H1 (cell line): ENCODE measurements around the gene EXTL1. TPM values are rescaled to one million over a fixed set of nuclear protein-coding genes. Genes with fewer than 3 reads are reported as not detected.

Source experiments
- CTCF ChIA-PET: fragments of 300-600 bp; sonication (Branson Sonifier 250); formaldehyde crosslinking; loops from one replicate; lab custom pipeline; 2021; ENCODE audit not compliant: partially characterized antibody; lab: Charles Lee
- POLR2A ChIA-PET: fragments of 300-600 bp; sonication (Branson Sonifier 250); formaldehyde crosslinking; loops from one replicate; lab custom pipeline; 2021; ENCODE audit warnings: inconsistent platforms; ENCODE audit not compliant: partially characterized antibody; lab: Charles Lee
- DNase-seq, 2 experiments: peaks; one replicate each; pipeline versions ENCODE4 v3.0.0 to v3.0.0-alpha.2; 2010 to 2022; ENCODE audit warnings: low spot score in 2 of 2, low read depth in 1 of 2, mixed read lengths in 1 of 2
- FAIRE-seq: peaks from 2 replicates; lab custom pipeline; 2011; peaks lifted over from hg19 to GRCh38; lab: Jason Lieb, UNC
- H2AFZ ChIP-seq: 2 replicates; pipeline ENCODE4 v1.8.1; 2012; ENCODE audit warnings: low read length, inconsistent platforms
- H2AK5ac ChIP-seq: 2 replicates; pipeline ENCODE4 v1.6.1; 2013; ENCODE audit warnings: low read depth, low read length
- H2BK120ac ChIP-seq: replicated peaks from 2 replicates; pipeline ENCODE3; 2013; ENCODE audit warnings: low read depth, low read length, inconsistent platforms
- H2BK12ac ChIP-seq: 2 replicates; pipeline ENCODE4 v1.6.1; 2013; ENCODE audit warnings: low read depth, low read length
- H2BK15ac ChIP-seq: 2 replicates; pipeline ENCODE4 v1.6.1; 2013; ENCODE audit warnings: low read length
- H2BK20ac ChIP-seq: 2 replicates; pipeline ENCODE4 v1.6.1; 2013; ENCODE audit warnings: low read length
- H2BK5ac ChIP-seq: 2 replicates; pipeline ENCODE4 v1.6.1; 2013; ENCODE audit warnings: low read depth, low read length
- H3K14ac ChIP-seq: 2 replicates; pipeline ENCODE4 v1.6.1; 2013; ENCODE audit warnings: inconsistent platforms; ENCODE audit not compliant: insufficient read length
- H3K18ac ChIP-seq: 2 replicates; pipeline ENCODE4 v1.6.1; 2013; ENCODE audit warnings: low read length; ENCODE audit errors: extremely low read depth
- H3K23ac ChIP-seq: 2 replicates; pipeline ENCODE4 v1.6.1; 2013; ENCODE audit warnings: inconsistent platforms; ENCODE audit not compliant: insufficient read length
- H3K23me2 ChIP-seq: 2 replicates; pipeline ENCODE4 v1.6.1; 2013; ENCODE audit warnings: low read depth, low read length
- H3K27ac ChIP-seq: 2 replicates; pipeline ENCODE4 v1.6.1; 2011; ENCODE audit warnings: low read depth, low read length, inconsistent platforms
- H3K27me3 ChIP-seq, 4 experiments: replicated peaks in 1 of 4; 1 replicate in 1 of 4; 2 replicates in 3 of 4; pipeline versions ENCODE4 v1.6.1 to v1.8.1; 2011 to 2013; ENCODE audit warnings: low read length in 3 of 4, mild to moderate bottlenecking in 3 of 4, inconsistent platforms in 2 of 4, mixed read lengths in 2 of 4, moderate library complexity in 1 of 4; ENCODE audit not compliant: control insufficient read depth in 3 of 4, insufficient read depth in 3 of 4; ENCODE audit errors: extremely low read depth in 1 of 4
- H3K36me3 ChIP-seq, 4 experiments: 2 replicates each; pipeline versions ENCODE4 v1.6.1 to v1.8.1; 2011 to 2013; ENCODE audit warnings: mild to moderate bottlenecking in 4 of 4, low read length in 3 of 4, moderate library complexity in 2 of 4, control low read depth in 1 of 4, inconsistent platforms in 1 of 4; ENCODE audit not compliant: insufficient read depth in 4 of 4, control insufficient read depth in 2 of 4
- H3K4ac ChIP-seq: replicated peaks from 2 replicates; pipeline ENCODE3; 2013; ENCODE audit warnings: low read length, low read depth, mixed read lengths, inconsistent platforms; ENCODE audit not compliant: insufficient read length
- H3K4me1 ChIP-seq, 4 experiments: replicated peaks in 1 of 4; 1 replicate in 1 of 4; 2 replicates in 3 of 4; pipeline versions ENCODE4 v1.6.1 to v1.8.1; 2011 to 2013; ENCODE audit warnings: low read length in 3 of 4, inconsistent platforms in 2 of 4, mixed read lengths in 1 of 4; ENCODE audit not compliant: insufficient read depth in 4 of 4, control insufficient read depth in 3 of 4
- H3K4me2 ChIP-seq, 2 experiments: 2 replicates each; pipeline versions ENCODE4 v1.6.1 to v1.8.1; 2011 to 2013; ENCODE audit warnings: low read depth in 2 of 2, low read length in 2 of 2, control low read depth in 1 of 2, inconsistent platforms in 1 of 2, mild to moderate bottlenecking in 1 of 2; ENCODE audit not compliant: insufficient read depth in 1 of 2
- H3K4me3 ChIP-seq, 4 experiments: fragments of 200-600, 300-600 bp in 1 of 4; sonication (generic), shearing (Covaris generic), sonication (Bioruptor Twin) in 1 of 4; 2 replicates each; pipeline versions ENCODE4 v1.5.1 to v1.8.1; 2011 to 2016; ENCODE audit warnings: low read length in 4 of 4, low read depth in 3 of 4, control low read depth in 2 of 4, inconsistent platforms in 2 of 4, mild to moderate bottlenecking in 2 of 4, mixed read lengths in 1 of 4, moderate library complexity in 1 of 4; ENCODE audit not compliant: insufficient read depth in 2 of 4; ENCODE audit errors: extremely low read depth in 1 of 4
- H3K56ac ChIP-seq: replicated peaks from 2 replicates; pipeline ENCODE3; 2013; ENCODE audit warnings: low read depth, mild to moderate bottlenecking, mixed read lengths, low read length, inconsistent platforms; ENCODE audit not compliant: insufficient read length
- H3K79me1 ChIP-seq: 2 replicates; pipeline ENCODE4 v1.6.1; 2013; ENCODE audit warnings: low read depth, low read length, control low read depth
- H3K79me2 ChIP-seq, 2 experiments: 2 replicates each; pipeline versions ENCODE4 v1.6.1 to v1.8.1; 2012 to 2013; ENCODE audit warnings: low read length in 2 of 2, mild to moderate bottlenecking in 2 of 2, inconsistent platforms in 1 of 2; ENCODE audit not compliant: insufficient read depth in 2 of 2, control insufficient read depth in 1 of 2
- H3K9ac ChIP-seq, 4 experiments: replicated peaks in 1 of 4; 1 replicate in 1 of 4; 2 replicates in 3 of 4; pipeline versions ENCODE4 v1.6.1 to v1.8.1; 2011 to 2013; ENCODE audit warnings: low read depth in 3 of 4, low read length in 3 of 4, control low read depth in 2 of 4, mild to moderate bottlenecking in 2 of 4, moderate library complexity in 2 of 4, inconsistent platforms in 1 of 4; ENCODE audit errors: extremely low read depth in 1 of 4
- H3K9me3 ChIP-seq, 2 experiments: 2 replicates each; pipeline versions ENCODE4 v1.6.1 to v1.8.1; 2012 to 2013; ENCODE audit warnings: mild to moderate bottlenecking in 2 of 2, moderate library complexity in 2 of 2, control low read depth in 1 of 2, inconsistent platforms in 1 of 2, low read depth in 1 of 2, low read length in 1 of 2, mixed read lengths in 1 of 2; ENCODE audit not compliant: insufficient read depth in 2 of 2
- H4K20me1 ChIP-seq, 2 experiments: replicated peaks in 1 of 2; 2 replicates each; pipeline versions ENCODE3 to v1.8.1; 2011 to 2013; ENCODE audit warnings: inconsistent platforms in 2 of 2, low read length in 2 of 2, mild to moderate bottlenecking in 1 of 2; ENCODE audit not compliant: insufficient read depth in 2 of 2, control insufficient read depth in 1 of 2
- H4K5ac ChIP-seq: 2 replicates; pipeline ENCODE4 v1.6.1; 2013; ENCODE audit warnings: low read length, low read depth, mixed read lengths, inconsistent platforms; ENCODE audit not compliant: insufficient read length
- H4K8ac ChIP-seq: 2 replicates; pipeline ENCODE4 v1.8.0; 2013; ENCODE audit warnings: mild to moderate bottlenecking, moderate library complexity, low read length, inconsistent platforms; ENCODE audit not compliant: insufficient read depth; ENCODE audit errors: extremely low read depth
- H4K91ac ChIP-seq: replicated peaks from 2 replicates; pipeline ENCODE3; 2013; ENCODE audit warnings: low read length, mixed read lengths, inconsistent platforms; ENCODE audit not compliant: insufficient read length
- MAX ChIP-seq: IDR thresholded peaks from 2 replicates; pipeline ENCODE4 v1.6.1; 2012; ENCODE audit warnings: inconsistent platforms
- SRF ChIP-seq: IDR thresholded peaks from 2 replicates; pipeline ENCODE4 v1.6.1; 2011; ENCODE audit warnings: mild to moderate bottlenecking, low read depth, low read length, moderate library complexity
- WGBS, 2 experiments: shearing (Covaris generic) in 1 of 2; methylation state at CpG; one replicate each; pipeline versions ENCODE4 v1.1.6 to v1.1.7; 2013 to 2015; ENCODE audit warnings: low lambda C conversion rate in 2 of 2, mixed read lengths in 2 of 2, inconsistent platforms in 1 of 2, low coverage in 1 of 2, missing lambda C conversion rate in 1 of 2; ENCODE audit not compliant: insufficient replicate concordance in 2 of 2, insufficient coverage in 1 of 2, insufficient read length in 1 of 2; ENCODE audit errors: extremely low coverage in 1 of 2, missing lambda C conversion rate in 1 of 2; 5-methylcytosine and 5-hydroxymethylcytosine counted together
- polyA plus RNA-seq, 7 experiments: library from polyadenylated mRNA; depleted of rRNA in 3 of 7; stranded (reverse) in 5 of 7; unstranded in 2 of 7; fragments of >200 nt in 5 of 7; fragments of 200-250 nt in 2 of 7; gene quantifications; 1 replicate in 5 of 7; 2 replicates in 1 of 7; 4 replicates in 1 of 7; pipeline versions ENCODE4 v1.2.1 to v1.2.3, GENCODE V29; 2011 to 2013; ENCODE audit warnings: missing spikeins in 2 of 7, mixed read lengths in 2 of 7
- total RNA-seq: library from RNA; stranded (reverse); fragmentation: NEBNext Ultra II Directional; extraction: Animal tissue kit (Norgen Biotek cat#: 25700); gene quantifications from 2 replicates; pipeline ENCODE4 v1.2.1, GENCODE V29; 2021

Gene EXTL1
- total and polyA plus RNA-seq, 2 of the 8 experiments (the other 6 are each of a cell fraction or from before 2014, with no cell fraction given) = 0.89 to 1.2 TPM

GRCh38 chr1:26006710-26007109, 14.9 kb upstream of the EXTL1 start:
- POLR2A ChIA-PET = interaction anchor here (1.0 kb wide), 1 partner anchor 9 kb away, joined by 3 read pairs; the partner anchor contains the start of gene PAFAH2
- Histone ChIP-seq H3K79me2 (no peaks in the 10 kb centered on the region), H3K4ac (no peak overlapping the region), H3K4me2 (no peak overlapping the region), H3K23ac (no peak overlapping the region), H4K20me1 (no peaks in the 10 kb centered on the region), H2BK120ac (no peak overlapping the region), H3K56ac (no peak overlapping the region), H2AK5ac (no peak overlapping the region; the same call in 1 of the 2 replicates), H2AFZ (peak overlapping the region; percentile 40; the same call in 1 of the 2 replicates), H3K4me1 (peaks cover 0 to 5% (median 3%) of the 10 kb centered on the region in 4 experiments; a peak in 6 of 7 replicates), H3K79me1 (no peaks in the 10 kb centered on the region), H3K36me3 (no peaks in the 10 kb centered on the region), H2BK20ac (no peak overlapping the region), H4K5ac (no peak overlapping the region), H2BK15ac (no peak overlapping the region), H3K9ac (no peak overlapping the region), H3K14ac (no peak overlapping the region), H3K27me3 (no peaks in the 10 kb centered on the region), H4K8ac (no peak overlapping the region), H3K4me3 (no peak overlapping the region), H3K9me3 (no peaks in the 10 kb centered on the region), H2BK12ac (0 out of 2 replicates have a peak overlapping the region, but pooled peaks have one; percentile 50), H3K27ac (no peak overlapping the region), H2BK5ac (no peak overlapping the region), H3K18ac (no peak overlapping the region), H3K23me2 (no peaks in the 10 kb centered on the region), H4K91ac (no peak overlapping the region)
- WGBS, 2 experiments = 95% methylated on average over 16 of the region's 16 CpGs; no CpG with 5 or more reads in 1 of the 2 experiments
- FAIRE-seq = no peak
- 0 out of 2 replicates have a peak, but pooled peaks have one; percentile 16 for TF ChIP-seq MAX
- no peak for TF ChIP-seq SRF
- CTCF ChIA-PET = interaction anchor here (1.3 to 5.8 kb wide), 2 partner anchors 9 to 110 kb away, joined by 5 to 66 read pairs; partner anchors contain the start of gene PAFAH2
- DNase-seq = no peak
